Sigmoid colon (tissue), 7 donors: ENCODE data around the gene HDAC9. TPM values are rescaled to one million over a fixed set of nuclear protein-coding genes. Genes with fewer than 3 reads are reported as not detected.

ENCODE experiments used
- DNase-seq: peaks from one replicate; pipeline ENCODE4 v3.0.0-alpha.2; 2019
- H3K27ac ChIP-seq, 4 donors: fragments of 200-600 bp; sonication (generic); one replicate each; pipeline ENCODE4 v1.5.1; 2016 to 2019; ENCODE audit warnings: mild to moderate bottlenecking in 1 of 4
- H3K27me3 ChIP-seq, 3 donors: fragments of 200-600 bp; sonication (generic); one replicate each; pipeline ENCODE4 v1.5.1; 2019; ENCODE audit warnings: mild to moderate bottlenecking in 1 of 3
- H3K36me3 ChIP-seq, 4 donors: fragments of 200-600 bp; sonication (generic); one replicate each; pipeline ENCODE4 v1.5.1; 2016 to 2019
- H3K4me1 ChIP-seq, 4 donors: fragments of 200-600 bp; sonication (generic); one replicate each; pipeline ENCODE4 v1.5.1; 2017 to 2019
- H3K4me3 ChIP-seq, 4 donors: fragments of 200-600 bp; sonication (generic); one replicate each; pipeline ENCODE4 v1.5.1; 2017 to 2019; ENCODE audit warnings: mild to moderate bottlenecking in 2 of 4, moderate library complexity in 1 of 4
- H3K9me3 ChIP-seq, 4 donors: fragments of 200-600 bp in 3 of 4; sonication (generic) in 3 of 4; one replicate each; pipeline versions ENCODE4 v1.5.1 to v1.6.1; 2013 to 2019
- CTCF ChIP-seq, 4 experiments: fragments of 450-650 bp in 3 of 4; fragments of 200-600 bp in 1 of 4; IDR thresholded peaks; one replicate each; pipeline ENCODE4 v1.5.1; 2016 to 2019; ENCODE audit warnings: antibody characterized with exemption in 4 of 4, mild to moderate bottlenecking in 3 of 4, moderate library complexity in 2 of 4
- EP300 ChIP-seq, 4 donors: sonication (generic); formaldehyde crosslinking; IDR thresholded peaks; one replicate each; pipeline ENCODE4 v1.6.1; 2017; ENCODE audit warnings: antibody characterized with exemption in 4 of 4
- POLR2A ChIP-seq, 2 donors: fragments of 450-650 bp; IDR thresholded peaks; one replicate each; pipeline ENCODE4 v1.6.1; 2016; ENCODE audit warnings: antibody characterized with exemption in 2 of 2, mild to moderate bottlenecking in 2 of 2, moderate library complexity in 2 of 2
- POLR2AphosphoS5 ChIP-seq, 4 donors: sonication (generic); formaldehyde crosslinking; IDR thresholded peaks; one replicate each; pipeline ENCODE4 v1.6.1; 2017; ENCODE audit warnings: antibody characterized with exemption in 4 of 4
- WGBS, 2 donors: extraction: QIAGEN DNeasy Blood & Tissue Kit; methylation state at CpG; one replicate each; pipeline ENCODE4 v1.1.7; 2013; 5-methylcytosine and 5-hydroxymethylcytosine counted together
- intact Hi-C: fragments of 100-400 bp; cut with DNase I; formaldehyde crosslinking; loops from one replicate; pipeline ENCODE4 v1.15.1; 2023
- polyA plus RNA-seq, 3 donors: library from polyadenylated mRNA; stranded (reverse); fragments of 200-250 nt; gene quantifications; one replicate each; pipeline ENCODE4 v1.2.3, GENCODE V29; 2013
- total RNA-seq, 4 donors: library from RNA; depleted of rRNA; stranded (reverse); fragments of >200 nt; gene quantifications; one replicate each; pipeline ENCODE4 v1.1.0, GENCODE V29; 2016
- donor health status: healthy with polysubstance abuse.
- donor health status: Bipolar disorder and iron deficiency.
- donor health status: healthy.

The HDAC9 gene
- total and polyA plus RNA-seq, 7 donors = 2.4 to 38.2 (median 22.2) TPM

GRCh38 chr7:18457832-18458231 lies 37.7 kb upstream of the HDAC9 start:
- DNase-seq = no peak
- peaks cover 0 to 6% (median 0%) of the 10 kb centered on the region in 4 donors for H3K4me1 ChIP-seq
- H3K27ac ChIP-seq = no peak overlapping the region
- no peaks in the 10 kb centered on the region for H3K36me3 ChIP-seq
- no peaks in the 10 kb centered on the region for H3K27me3 ChIP-seq
- WGBS, 2 donors = 36 to 70% methylated on average over 6 of the region's 6 CpGs
- H3K4me3 ChIP-seq = no peak overlapping the region
- no peaks in the 10 kb centered on the region for H3K9me3 ChIP-seq
- intact Hi-C loops = no loop called here
- TF ChIP-seq POLR2A (IDR thresholded peaks at IDR 0.05) (no peak), CTCF (IDR thresholded peaks at IDR 0.05) (no peak), POLR2AphosphoS5 (IDR thresholded peaks at IDR 0.05) (no peak), EP300 (IDR thresholded peaks at IDR 0.05) (no peak)

- intact Hi-C loops = no loop called here
- WGBS, 2 donors = 77 to 86% methylated on average over 5 of the region's 5 CpGs
- peaks cover 0 to 6% (median 0%) of the 10 kb centered on the region in 4 donors for H3K4me1 ChIP-seq
- H3K4me3 ChIP-seq = no peak overlapping the region
- no peaks in the 10 kb centered on the region for H3K9me3 ChIP-seq
- H3K36me3 ChIP-seq = no peaks in the 10 kb centered on the region
- no peak overlapping the region for H3K27ac ChIP-seq
- TF ChIP-seq POLR2AphosphoS5 (IDR thresholded peaks at IDR 0.05) (no peak), EP300 (IDR thresholded peaks at IDR 0.05) (no peak)
- no peaks in the 10 kb centered on the region for H3K27me3 ChIP-seq
- DNase-seq = no peak
Measured at GRCh38 chr7:18458830-18459229, 36.7 kb upstream of the HDAC9 start.

GRCh38 chr7:18459484-18460245 lies 35.9 kb upstream of the HDAC9 start:
- no peak overlapping the region for H3K4me3 ChIP-seq
- 74 to 80% methylated on average over 5 of the region's 5 CpGs for WGBS, 2 donors
- TF ChIP-seq CTCF (IDR thresholded peaks at IDR 0.05) (no peak), POLR2A (IDR thresholded peaks at IDR 0.05) (no peak), EP300 (IDR thresholded peaks at IDR 0.05) (no peak), POLR2AphosphoS5 (IDR thresholded peaks at IDR 0.05) (no peak)
- H3K9me3 ChIP-seq = no peaks in the 10 kb centered on the region
- H3K27ac ChIP-seq = no peak overlapping the region
- intact Hi-C loops = no loop called here
- no peaks in the 10 kb centered on the region for H3K36me3 ChIP-seq
- no peak for DNase-seq
- H3K27me3 ChIP-seq = no peaks in the 10 kb centered on the region
- peaks cover 0 to 6% (median 0%) of the 10 kb centered on the region in 4 donors for H3K4me1 ChIP-seq

GRCh38 chr7:18461785-18462467 lies 33.6 kb upstream of the HDAC9 start:
- H3K27ac ChIP-seq = no peak overlapping the region
- H3K27me3 ChIP-seq = no peaks in the 10 kb centered on the region
- TF ChIP-seq CTCF (IDR thresholded peaks at IDR 0.05) (no peak), EP300 (IDR thresholded peaks at IDR 0.05) (no peak)
- no peak for DNase-seq
- H3K9me3 ChIP-seq = no peaks in the 10 kb centered on the region
- no peak overlapping the region for H3K4me3 ChIP-seq
- 77% methylated on average over 3 of the region's 3 CpGs for WGBS, 2 donors
- intact Hi-C loops = no loop called here
- H3K4me1 ChIP-seq = peaks cover 0 to 6% (median under 1%) of the 10 kb centered on the region in 4 donors
- no peaks in the 10 kb centered on the region for H3K36me3 ChIP-seq

- DNase-seq = no peak
- Histone ChIP-seq H3K4me3 (no peak overlapping the region), H3K27me3 (no peaks in the 10 kb centered on the region), H3K27ac (no peak overlapping the region), H3K4me1 (peaks cover 0 to 4% (median 0%) of the 10 kb centered on the region in 4 donors), H3K9me3 (no peaks in the 10 kb centered on the region), H3K36me3 (no peaks in the 10 kb centered on the region)
- TF ChIP-seq POLR2A (IDR thresholded peaks at IDR 0.05) (no peak), POLR2AphosphoS5 (IDR thresholded peaks at IDR 0.05) (no peak), EP300 (IDR thresholded peaks at IDR 0.05) (no peak), CTCF (IDR thresholded peaks at IDR 0.05) (no peak)
- 98 to 99% methylated on average over 1 of the region's 1 CpG for WGBS, 2 donors
- intact Hi-C loops = no loop called here
Measured at GRCh38 chr7:18464830-18465229, 30.7 kb upstream of the HDAC9 start.
